SK-N-SH treated with all-trans-retinoic acid at 6 μM for 48 hours (cell line): ENCODE results near the gene KRT84.

ENCODE experiments used
- CSDC2 ChIP-seq: fragments of 250-450 bp; sonication (Bioruptor Pico); IDR thresholded peaks from 2 replicates; pipeline ENCODE4 v1.5.0; 2020; ENCODE audit warnings: mild to moderate bottlenecking, moderate library complexity
- GLIS3 ChIP-seq: fragments of 250-450 bp; sonication (Bioruptor Pico); IDR thresholded peaks from 2 replicates; pipeline ENCODE4 v1.5.0; 2020; ENCODE audit warnings: mild to moderate bottlenecking, moderate library complexity
- TOX ChIP-seq: fragments of 250-450 bp; sonication (Bioruptor Pico); IDR thresholded peaks from 2 replicates; pipeline ENCODE4 v1.8.0; 2021; ENCODE audit warnings: mild to moderate bottlenecking, moderate library complexity, borderline replicate concordance
- ZNF565 ChIP-seq: fragments of 450-650 bp; formaldehyde crosslinking; conservative IDR thresholded peaks from 2 replicates; pipeline ENCODE4 v1.5.0; 2020; ENCODE audit warnings: low read depth, mild to moderate bottlenecking, moderate library complexity

- TF ChIP-seq GLIS3 (CRISPR knock-in tag) (no peak), CSDC2 (CRISPR knock-in tag) (no peak), TOX (CRISPR knock-in tag) (no peak), ZNF565 (CRISPR knock-in tag) (no peak)
Observed at GRCh38 chr12:52425466-52425865, 40.0 kb upstream of the KRT84 start.
